HG02642 (cell line): ENCODE measurements around the gene IL15.
A peak's percentile ranks its signal among the peaks of the same experiment; 100 is the strongest.
"Not testable (repeated sequence)": the region's sequence is repeated elsewhere in the genome, so short reads cannot be mapped to it uniquely, and the experiment has no call there.

Source experiments
- ATAC-seq: cut with Tn5 transposase; IDR thresholded peaks from one replicate; pipeline ENCODE4 v1.9.1; 2021; ENCODE audit warnings: mild to moderate bottlenecking; ENCODE audit not compliant: unreplicated experiment, poor library complexity

Gene IL15

GRCh38 chr4:141692081-141692480 lies 55.7 kb downstream of the IL15 start:
- ATAC-seq, result no peak

- ATAC-seq, result no peak
Observed at GRCh38 chr4:141697116-141697515, 60.7 kb downstream of the IL15 start.

- peak; percentile 40 for ATAC-seq
Observed at GRCh38 chr4:141702472-141703182, 66.2 kb downstream of the IL15 start.

GRCh38 chr4:141703497-141703896 lies 67.1 kb downstream of the IL15 start:
- no peak for ATAC-seq

GRCh38 chr4:141705048-141705746 lies 68.8 kb downstream of the IL15 start:
- peak; percentile 71 for ATAC-seq

GRCh38 chr4:141705747-141706377 lies 69.5 kb downstream of the IL15 start:
- ATAC-seq, result peak; percentile 56

GRCh38 chr4:141706445-141706844 lies 70.1 kb downstream of the IL15 start:
- no peak for ATAC-seq

- peak; percentile 52 for ATAC-seq
Observed at GRCh38 chr4:141711211-141711610, 74.8 kb downstream of the IL15 start.

- no peak for ATAC-seq
Observed at GRCh38 chr4:141713185-141713584, 76.8 kb downstream of the IL15 start.

- ATAC-seq, result no peak
Observed at GRCh38 chr4:141713771-141714445, 77.5 kb downstream of the IL15 start.

GRCh38 chr4:141719585-141719984 lies 83.2 kb downstream of the IL15 start:
- ATAC-seq, result no peak

- no peak for ATAC-seq
Observed at GRCh38 chr4:141721174-141721573, 84.8 kb downstream of the IL15 start.

- ATAC-seq, result no peak
Observed at GRCh38 chr4:141724646-141725045, 88.3 kb downstream of the IL15 start.

- no peak for ATAC-seq
Observed at GRCh38 chr4:141727420-141727819, 91.0 kb downstream of the IL15 start.

GRCh38 chr4:141730805-141731204 lies 94.4 kb downstream of the IL15 start:
- no peak for ATAC-seq

- no peak for ATAC-seq
Observed at GRCh38 chr4:141731481-141731880, 95.1 kb downstream of the IL15 start.

- ATAC-seq, result no peak
Observed at GRCh38 chr4:141739636-141740035, 103.3 kb downstream of the IL15 start.

GRCh38 chr4:141746026-141746425 lies 109.6 kb downstream of the IL15 start:
- ATAC-seq, result no peak

- ATAC-seq, result not testable (repeated sequence)
Observed at GRCh38 chr4:141751806-141752205, 115.4 kb downstream of the IL15 start.

- ATAC-seq, result no peak
Observed at GRCh38 chr4:141757287-141757686, 120.9 kb downstream of the IL15 start.
